Neuronal stem cell (in vitro differentiated cells): ENCODE results near the gene KATNAL1.
"Not testable (repeated sequence)": the region's sequence is repeated elsewhere in the genome, so short reads cannot be mapped to it uniquely, and the experiment has no call there.

Experiments
- DNase-seq: peaks from one replicate; pipeline ENCODE4 v3.0.0-alpha.2; 2013; ENCODE audit warnings: low spot score
- H2AFZ ChIP-seq: one replicate; pipeline ENCODE4 v1.6.1; 2013; ENCODE audit warnings: mild to moderate bottlenecking, low read length, inconsistent platforms
- H2AK5ac ChIP-seq: 2 replicates; pipeline ENCODE4 v1.6.1; 2013; ENCODE audit warnings: low read depth, mild to moderate bottlenecking, inconsistent platforms, low read length, moderate library complexity, mixed read lengths
- H2BK120ac ChIP-seq: 2 replicates; pipeline ENCODE4 v1.6.1; 2013; ENCODE audit warnings: low read depth, mild to moderate bottlenecking, inconsistent platforms, low read length, moderate library complexity, mixed read lengths
- H2BK12ac ChIP-seq: one replicate; pipeline ENCODE4 v1.6.1; 2013; ENCODE audit warnings: low read length, inconsistent platforms
- H2BK15ac ChIP-seq: 2 replicates; pipeline ENCODE4 v1.6.1; 2013; ENCODE audit warnings: mild to moderate bottlenecking, low read length, inconsistent platforms, mixed read lengths
- H2BK5ac ChIP-seq: one replicate; pipeline ENCODE4 v1.6.1; 2013; ENCODE audit warnings: inconsistent platforms, mild to moderate bottlenecking, low read length, moderate library complexity
- H3K14ac ChIP-seq: one replicate; pipeline ENCODE4 v1.6.1; 2013; ENCODE audit warnings: low read length, inconsistent platforms
- H3K18ac ChIP-seq: 2 replicates; pipeline ENCODE4 v1.6.1; 2013; ENCODE audit warnings: low read length, inconsistent platforms
- H3K23ac ChIP-seq: 2 replicates; pipeline ENCODE4 v1.6.1; 2013; ENCODE audit warnings: low read depth, mild to moderate bottlenecking, mixed read lengths, low read length, inconsistent platforms; ENCODE audit not compliant: poor library complexity
- H3K27ac ChIP-seq: replicated peaks from 3 replicates; pipeline ENCODE4 v1.5.1; 2013; ENCODE audit warnings: low read length, inconsistent platforms
- H3K27me3 ChIP-seq, 3 experiments: 2 replicates each; pipeline ENCODE4 v1.6.1; 2013; ENCODE audit warnings: low read length in 3 of 3, mild to moderate bottlenecking in 2 of 3, inconsistent platforms in 1 of 3, low read depth in 1 of 3, mixed read lengths in 1 of 3, moderate library complexity in 1 of 3; ENCODE audit not compliant: control insufficient read depth in 3 of 3, insufficient read depth in 3 of 3
- H3K36me3 ChIP-seq, 2 donors: replicated peaks in 1 of 2; 2 replicates each; pipeline ENCODE4 v1.6.1; 2013; ENCODE audit warnings: low read length in 2 of 2; ENCODE audit not compliant: control insufficient read depth in 2 of 2, insufficient read depth in 2 of 2
- H3K4ac ChIP-seq: 2 replicates; pipeline ENCODE4 v1.6.1; 2013; ENCODE audit warnings: inconsistent platforms, mild to moderate bottlenecking, low read length, moderate library complexity
- H3K4me1 ChIP-seq, 2 donors: 1 replicate in 1 of 2; 2 replicates in 1 of 2; pipeline ENCODE4 v1.6.1; 2013; ENCODE audit warnings: low read length in 2 of 2, low read depth in 1 of 2; ENCODE audit not compliant: control insufficient read depth in 2 of 2, insufficient read depth in 1 of 2
- H3K4me2 ChIP-seq: one replicate; pipeline ENCODE4 v1.6.1; 2013; ENCODE audit warnings: mild to moderate bottlenecking, low read length, inconsistent platforms; ENCODE audit not compliant: insufficient read depth, poor library complexity, severe bottlenecking
- H3K4me3 ChIP-seq, 2 donors: 2 replicates each; pipeline ENCODE4 v1.5.1; 2013; ENCODE audit warnings: low read length in 2 of 2, mild to moderate bottlenecking in 2 of 2, inconsistent platforms in 1 of 2, moderate library complexity in 1 of 2
- H3K79me1 ChIP-seq: one replicate; pipeline ENCODE4 v1.6.1; 2013; ENCODE audit warnings: low read depth, mild to moderate bottlenecking, inconsistent platforms, low read length, moderate library complexity
- H3K9ac ChIP-seq: one replicate; pipeline ENCODE4 v1.6.1; 2013; ENCODE audit warnings: mild to moderate bottlenecking, low read depth, low read length, inconsistent platforms; ENCODE audit not compliant: poor library complexity
- H3K9me3 ChIP-seq, 2 donors: replicated peaks in 1 of 2; 2 replicates each; pipeline versions ENCODE3 to v1.6.1; 2013; ENCODE audit warnings: low read length in 2 of 2, mild to moderate bottlenecking in 2 of 2, inconsistent platforms in 1 of 2, low read depth in 1 of 2, mixed read lengths in 1 of 2, moderate library complexity in 1 of 2; ENCODE audit not compliant: control insufficient read depth in 2 of 2, insufficient read depth in 1 of 2
- H4K8ac ChIP-seq: one replicate; pipeline ENCODE4 v1.6.1; 2013; ENCODE audit warnings: low read depth, mild to moderate bottlenecking, inconsistent platforms, low read length, moderate library complexity
- H4K91ac ChIP-seq: one replicate; pipeline ENCODE4 v1.6.1; 2013; ENCODE audit warnings: low read length, low read depth, mild to moderate bottlenecking, inconsistent platforms; ENCODE audit not compliant: poor library complexity
- WGBS, 2 donors: extraction: QIAGEN DNeasy Blood & Tissue Kit; methylation state at CpG; one replicate each; pipeline ENCODE4 v1.1.7; 2013; ENCODE audit warnings: missing lambda C conversion rate in 2 of 2, mixed read lengths in 1 of 2; ENCODE audit not compliant: insufficient read length in 2 of 2, insufficient replicate concordance in 1 of 2; ENCODE audit errors: extremely low coverage in 2 of 2; 5-methylcytosine and 5-hydroxymethylcytosine counted together

Gene KATNAL1

DNA sequence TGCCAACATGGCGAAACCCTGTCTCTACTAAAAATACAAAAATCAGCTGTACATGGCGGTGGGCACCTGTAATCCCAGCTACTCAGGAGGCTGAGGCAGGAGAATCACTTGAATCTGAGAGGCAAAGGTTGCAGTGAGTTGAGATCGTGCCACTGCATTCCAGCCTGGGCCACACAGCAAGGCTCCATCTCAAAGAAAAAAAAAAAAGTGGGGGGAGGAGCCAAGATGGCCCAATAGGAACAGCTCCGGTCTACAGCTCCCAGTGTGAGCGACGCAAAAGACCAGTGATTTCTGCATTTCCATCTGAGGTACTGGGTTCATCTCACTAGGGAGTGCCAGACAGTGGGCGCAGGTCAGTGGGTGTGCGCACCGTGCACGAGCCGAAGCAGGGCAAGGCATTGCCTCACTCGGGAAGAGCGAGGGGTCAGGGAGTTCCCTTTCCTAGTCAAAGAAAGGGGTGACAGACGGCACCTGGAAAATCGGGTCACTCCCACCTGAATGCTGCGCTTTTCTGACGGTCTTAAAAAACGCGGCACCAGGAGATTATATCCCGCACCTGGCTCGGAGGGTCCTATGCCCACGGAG, 48.1 kb downstream of the KATNAL1 start:
- H2AFZ ChIP-seq, result not testable (repeated sequence)

GRCh38 chr13:30257468-30258099, 49.8 kb downstream of the KATNAL1 start:
- Histone ChIP-seq H3K9ac (no peak overlapping the region), H2BK15ac (no peak overlapping the region), H3K14ac (no peak overlapping the region), H3K9me3 (peaks cover 0 to 3% of the 10 kb centered on the region in 2 donors), H3K18ac (no peak overlapping the region), H3K27me3 (no peaks in the 10 kb centered on the region), H2BK12ac (no peak overlapping the region), H3K4me2 (no peak overlapping the region), H4K91ac (no peak overlapping the region), H2AK5ac (no peak overlapping the region), H3K4ac (no peak overlapping the region), H4K8ac (no peak overlapping the region), H3K36me3 (peaks cover 0 to 19% of the 10 kb centered on the region in 2 donors), H2BK5ac (no peak overlapping the region), H3K4me1 (peaks cover 5 to 17% of the 10 kb centered on the region in 2 donors), H3K79me1 (no peaks in the 10 kb centered on the region), H2AFZ (peak overlapping the region; percentile 68), H2BK120ac (no peak overlapping the region), H3K27ac (peak overlapping the region; percentile 20), H3K4me3 (peak overlapping the region in 1 of 2 donors; percentile 30), H3K23ac (no peak overlapping the region)
- whole genome bisulfite sequencing, 2 donors, result no CpG with 5 or more reads among the region's 6 CpGs
- peak; percentile 46 for DNase-seq

More for the DNA sequence above, 48.1 kb downstream of the KATNAL1 start:
- H3K79me1 ChIP-seq, DNase-seq, H2AK5ac ChIP-seq, H2BK120ac ChIP-seq, H3K9ac ChIP-seq, H3K4me2 ChIP-seq, H3K4me3 ChIP-seq, H3K18ac ChIP-seq, H4K8ac ChIP-seq, H2BK12ac ChIP-seq, H3K27me3 ChIP-seq, H2BK5ac ChIP-seq, H2BK15ac ChIP-seq, H3K14ac ChIP-seq, H4K91ac ChIP-seq, H3K4ac ChIP-seq, H3K27ac ChIP-seq, H3K9me3 ChIP-seq, H3K23ac ChIP-seq: not testable (repeated sequence)
- H3K36me3 ChIP-seq, result peaks cover 0 to 11% of the 10 kb centered on the region in 2 donors
- H3K4me1 ChIP-seq, result peaks cover 5 to 17% of the 10 kb centered on the region in 2 donors
- no CpG with 5 or more reads among the region's 22 CpGs for WGBS, 2 donors

- DNase-seq, result no peak
- no peak overlapping the region for H3K4me2 ChIP-seq
- peaks cover 0 to 22% of the 10 kb centered on the region in 2 donors for H3K36me3 ChIP-seq
- H3K27me3 ChIP-seq, result no peaks in the 10 kb centered on the region
- no peak overlapping the region for H2AK5ac ChIP-seq
- H4K8ac ChIP-seq, result no peak overlapping the region
- H4K91ac ChIP-seq, result no peak overlapping the region
- no peaks in the 10 kb centered on the region for H3K79me1 ChIP-seq
- peak overlapping the region in 1 of 2 donors; percentile 30 for H3K4me3 ChIP-seq
- H3K9ac ChIP-seq, result no peak overlapping the region
- no peak overlapping the region for H3K4ac ChIP-seq
- peaks cover 5 to 17% of the 10 kb centered on the region in 2 donors for H3K4me1 ChIP-seq
- no peak overlapping the region for H2BK15ac ChIP-seq
- H3K9me3 ChIP-seq, result peaks cover 0 to 3% of the 10 kb centered on the region in 2 donors
- H2BK5ac ChIP-seq, result no peak overlapping the region
- no peak overlapping the region for H2BK12ac ChIP-seq
- no peak overlapping the region for H2BK120ac ChIP-seq
- H3K18ac ChIP-seq, result no peak overlapping the region
- peak overlapping the region; percentile 20 for H3K27ac ChIP-seq
- H2AFZ ChIP-seq, result peak overlapping the region; percentile 68
- WGBS, 2 donors, result no CpG with 5 or more reads among the region's 5 CpGs
- no peak overlapping the region for H3K23ac ChIP-seq
- no peak overlapping the region for H3K14ac ChIP-seq
Observed at GRCh38 chr13:30256713-30257467, 50.5 kb downstream of the KATNAL1 start.

- Histone ChIP-seq H3K9me3 (peaks cover 0 to 3% of the 10 kb centered on the region in 2 donors), H2BK15ac (no peak overlapping the region), H3K18ac (no peak overlapping the region), H3K27me3 (no peaks in the 10 kb centered on the region), H2AFZ (no peak overlapping the region), H4K8ac (no peak overlapping the region), H3K4me2 (no peak overlapping the region), H3K9ac (no peak overlapping the region), H3K4me1 (peaks cover 5 to 17% of the 10 kb centered on the region in 2 donors), H2BK120ac (no peak overlapping the region), H3K36me3 (peaks cover 0 to 22% of the 10 kb centered on the region in 2 donors), H3K4me3 (no peak overlapping the region), H3K4ac (no peak overlapping the region), H3K23ac (no peak overlapping the region), H3K79me1 (no peaks in the 10 kb centered on the region), H2AK5ac (no peak overlapping the region), H3K14ac (no peak overlapping the region), H4K91ac (no peak overlapping the region), H3K27ac (no peak overlapping the region), H2BK5ac (no peak overlapping the region), H2BK12ac (no peak overlapping the region)
- DNase-seq, result no peak
- no CpG with 5 or more reads among the region's 1 CpG for WGBS, 2 donors
Observed at GRCh38 chr13:30255696-30256095, 51.7 kb downstream of the KATNAL1 start.
